Endothelial cell of hepatic sinusoid (primary cell): ENCODE measurements around the gene GCSAM.
"Not testable (repeated sequence)": the region's sequence is repeated elsewhere in the genome, so short reads cannot be mapped to it uniquely, and the experiment has no call there.

Experiments
- in situ Hi-C: cut with HindIII; loops from 2 replicates; pipeline ENCODE4 v1.10.0; 2017; ENCODE audit warnings: low sequenced_read_pairs

GCSAM gene

GRCh38 chr3:112078125-112079083 is 54.6 kb downstream of the GCSAM start:
- in situ Hi-C loops = no loop called here

- in situ Hi-C loops = no loop called here
Measured at GRCh38 chr3:112074616-112075497, 58.2 kb downstream of the GCSAM start.

GRCh38 chr3:112074006-112074405 is 59.0 kb downstream of the GCSAM start:
- in situ Hi-C loops = no loop called here

GRCh38 chr3:112072387-112073060 is 60.5 kb downstream of the GCSAM start:
- in situ Hi-C loops = not testable (repeated sequence)
